Measurements from ENCODE around the gene DDX27. TPM values are rescaled to one million over a fixed set of nuclear protein-coding genes. Genes with fewer than 3 reads are reported as not detected.

DDX27 gene
- total RNA-seq, 1 experiment from 2014 or later = 54.8 TPM

DNA sequence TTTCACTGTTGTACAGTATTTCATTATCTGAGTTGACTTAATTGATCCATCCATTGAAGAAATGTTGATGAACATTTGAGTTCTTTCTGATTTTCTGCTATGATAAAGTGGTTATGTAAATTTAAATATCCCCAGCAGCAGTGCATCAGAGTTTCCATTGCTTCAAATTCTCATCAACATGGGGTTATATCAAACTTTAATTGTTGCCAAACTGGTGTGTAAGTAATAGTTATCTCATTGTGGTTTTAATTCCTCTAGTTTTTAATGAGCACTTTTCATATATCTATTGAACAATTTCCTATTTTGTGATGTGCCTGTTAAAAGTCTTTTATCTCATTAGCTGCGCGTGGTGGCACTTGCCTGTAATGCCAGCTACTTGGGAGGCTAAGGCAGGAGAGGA, 40.6 kb downstream of the DDX27 start (continued):
- TF ChIP-seq CREM (CRISPR knock-in tag; IDR thresholded peaks at IDR 0.05) = no peak
- TF ChIP-seq, protein P1, sequence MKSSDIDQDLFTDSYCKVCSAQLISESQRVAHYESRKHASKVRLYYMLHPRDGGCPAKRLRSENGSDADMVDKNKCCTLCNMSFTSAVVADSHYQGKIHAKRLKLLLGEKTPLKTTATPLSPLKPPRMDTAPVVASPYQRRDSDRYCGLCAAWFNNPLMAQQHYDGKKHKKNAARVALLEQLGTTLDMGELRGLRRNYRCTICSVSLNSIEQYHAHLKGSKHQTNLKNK (CRISPR knock-in tag; IDR thresholded peaks at IDR 0.05) = no peak
- TF ChIP-seq, protein P2, sequence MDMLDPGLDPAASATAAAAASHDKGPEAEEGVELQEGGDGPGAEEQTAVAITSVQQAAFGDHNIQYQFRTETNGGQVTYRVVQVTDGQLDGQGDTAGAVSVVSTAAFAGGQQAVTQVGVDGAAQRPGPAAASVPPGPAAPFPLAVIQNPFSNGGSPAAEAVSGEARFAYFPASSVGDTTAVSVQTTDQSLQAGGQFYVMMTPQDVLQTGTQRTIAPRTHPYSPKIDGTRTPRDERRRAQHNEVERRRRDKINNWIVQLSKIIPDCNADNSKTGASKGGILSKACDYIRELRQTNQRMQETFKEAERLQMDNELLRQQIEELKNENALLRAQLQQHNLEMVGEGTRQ (CRISPR knock-in tag; IDR thresholded peaks at IDR 0.05) = no peak

DNA sequence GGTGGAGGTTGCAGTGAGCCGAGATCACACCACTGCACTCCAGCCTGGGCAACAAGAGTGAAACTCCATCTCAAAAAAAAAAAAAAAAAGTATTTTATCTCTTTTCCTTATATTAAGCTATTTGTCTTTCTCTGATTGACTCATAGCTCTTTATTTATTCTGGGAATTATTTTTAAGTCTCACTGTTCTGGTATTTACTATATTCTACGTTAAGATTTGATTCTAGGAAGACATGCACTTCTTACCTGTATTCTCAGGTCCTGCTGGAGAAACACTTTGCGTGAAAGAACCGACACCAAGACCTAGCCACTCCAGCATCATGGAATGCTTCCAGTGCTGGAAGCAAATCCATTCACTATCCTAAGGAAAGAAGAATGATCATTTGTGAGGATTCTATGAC, 41.0 kb downstream of the DDX27 start:
- peaks cover 78% of the 10 kb centered on the region for H3K36me3 Mint-ChIP-seq
- no peak overlapping the region for H3K27ac Mint-ChIP-seq
- ATAC-seq (no peak), DNase-seq (ENCODE audit: low spot score) (no peak)
- H3K4me3 Mint-ChIP-seq = no peak overlapping the region
- no peak for TF ChIP-seq TEAD4 (CRISPR knock-in tag; IDR thresholded peaks at IDR 0.05)
- TF ChIP-seq ATF1 (CRISPR knock-in tag; IDR thresholded peaks at IDR 0.05) = no peak
- TF ChIP-seq, protein P3, sequence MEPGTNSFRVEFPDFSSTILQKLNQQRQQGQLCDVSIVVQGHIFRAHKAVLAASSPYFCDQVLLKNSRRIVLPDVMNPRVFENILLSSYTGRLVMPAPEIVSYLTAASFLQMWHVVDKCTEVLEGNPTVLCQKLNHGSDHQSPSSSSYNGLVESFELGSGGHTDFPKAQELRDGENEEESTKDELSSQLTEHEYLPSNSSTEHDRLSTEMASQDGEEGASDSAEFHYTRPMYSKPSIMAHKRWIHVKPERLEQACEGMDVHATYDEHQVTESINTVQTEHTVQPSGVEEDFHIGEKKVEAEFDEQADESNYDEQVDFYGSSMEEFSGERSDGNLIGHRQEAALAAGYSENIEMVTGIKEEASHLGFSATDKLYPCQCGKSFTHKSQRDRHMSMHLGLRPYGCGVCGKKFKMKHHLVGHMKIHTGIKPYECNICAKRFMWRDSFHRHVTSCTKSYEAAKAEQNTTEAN (CRISPR knock-in tag; IDR thresholded peaks at IDR 0.05) = no peak
- no peaks in the 10 kb centered on the region for H3K4me1 Mint-ChIP-seq
- ChIA-PET POLR2A (interaction anchor here (0.7 kb wide), 1 partner anchor 14 kb away, joined by 4 read pairs; no protein-coding TSS in a partner anchor), CTCF (interaction anchor here (1.3 kb wide), 1 partner anchor 14 kb away, joined by 3 read pairs; no protein-coding TSS in a partner anchor)
- H3K9me3 Mint-ChIP-seq = peaks cover 4% of the 10 kb centered on the region
- no peaks in the 10 kb centered on the region for H3K27me3 Mint-ChIP-seq (ENCODE audit: low read depth)

DNA sequence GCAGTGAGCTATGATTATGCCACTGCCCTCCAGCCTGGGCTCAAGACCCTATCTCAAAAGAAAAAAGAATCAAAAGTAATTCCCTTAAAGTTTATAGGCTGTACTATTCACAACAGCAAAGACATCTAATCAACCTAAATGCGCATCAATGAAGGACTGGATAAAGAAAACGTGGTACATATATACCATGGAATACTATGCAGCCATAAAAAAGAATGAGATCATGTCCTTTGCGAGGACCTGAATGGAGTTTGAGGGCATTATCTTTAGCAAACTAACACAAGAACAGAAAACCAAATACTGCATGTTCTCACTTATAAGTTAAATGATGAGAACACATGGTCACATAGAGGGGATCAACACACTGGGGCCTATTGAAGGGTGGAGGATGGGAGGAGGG, 42.0 kb downstream of the DDX27 start:
- CTCF ChIA-PET = no interaction called here
- TF ChIP-seq CREB1 (CRISPR knock-in tag; IDR thresholded peaks at IDR 0.05) = no peak
- TF ChIP-seq, protein P4, sequence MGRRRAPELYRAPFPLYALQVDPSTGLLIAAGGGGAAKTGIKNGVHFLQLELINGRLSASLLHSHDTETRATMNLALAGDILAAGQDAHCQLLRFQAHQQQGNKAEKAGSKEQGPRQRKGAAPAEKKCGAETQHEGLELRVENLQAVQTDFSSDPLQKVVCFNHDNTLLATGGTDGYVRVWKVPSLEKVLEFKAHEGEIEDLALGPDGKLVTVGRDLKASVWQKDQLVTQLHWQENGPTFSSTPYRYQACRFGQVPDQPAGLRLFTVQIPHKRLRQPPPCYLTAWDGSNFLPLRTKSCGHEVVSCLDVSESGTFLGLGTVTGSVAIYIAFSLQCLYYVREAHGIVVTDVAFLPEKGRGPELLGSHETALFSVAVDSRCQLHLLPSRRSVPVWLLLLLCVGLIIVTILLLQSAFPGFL (CRISPR knock-in tag; IDR thresholded peaks at IDR 0.05; ENCODE audit: borderline replicate concordance) = no peak
- TF ChIP-seq MXD4 (CRISPR knock-in tag; IDR thresholded peaks at IDR 0.05; ENCODE audit: borderline replicate concordance) = no peak
- TF ChIP-seq EMX1 (CRISPR knock-in tag; IDR thresholded peaks at IDR 0.05) = no peak
- TF ChIP-seq, protein P1 (CRISPR knock-in tag; IDR thresholded peaks at IDR 0.05) = no peak
- TF ChIP-seq, protein P5, sequence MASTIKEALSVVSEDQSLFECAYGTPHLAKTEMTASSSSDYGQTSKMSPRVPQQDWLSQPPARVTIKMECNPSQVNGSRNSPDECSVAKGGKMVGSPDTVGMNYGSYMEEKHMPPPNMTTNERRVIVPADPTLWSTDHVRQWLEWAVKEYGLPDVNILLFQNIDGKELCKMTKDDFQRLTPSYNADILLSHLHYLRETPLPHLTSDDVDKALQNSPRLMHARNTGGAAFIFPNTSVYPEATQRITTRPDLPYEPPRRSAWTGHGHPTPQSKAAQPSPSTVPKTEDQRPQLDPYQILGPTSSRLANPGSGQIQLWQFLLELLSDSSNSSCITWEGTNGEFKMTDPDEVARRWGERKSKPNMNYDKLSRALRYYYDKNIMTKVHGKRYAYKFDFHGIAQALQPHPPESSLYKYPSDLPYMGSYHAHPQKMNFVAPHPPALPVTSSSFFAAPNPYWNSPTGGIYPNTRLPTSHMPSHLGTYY (CRISPR knock-in tag; IDR thresholded peaks at IDR 0.05) = no peak
- TF ChIP-seq, protein P6, sequence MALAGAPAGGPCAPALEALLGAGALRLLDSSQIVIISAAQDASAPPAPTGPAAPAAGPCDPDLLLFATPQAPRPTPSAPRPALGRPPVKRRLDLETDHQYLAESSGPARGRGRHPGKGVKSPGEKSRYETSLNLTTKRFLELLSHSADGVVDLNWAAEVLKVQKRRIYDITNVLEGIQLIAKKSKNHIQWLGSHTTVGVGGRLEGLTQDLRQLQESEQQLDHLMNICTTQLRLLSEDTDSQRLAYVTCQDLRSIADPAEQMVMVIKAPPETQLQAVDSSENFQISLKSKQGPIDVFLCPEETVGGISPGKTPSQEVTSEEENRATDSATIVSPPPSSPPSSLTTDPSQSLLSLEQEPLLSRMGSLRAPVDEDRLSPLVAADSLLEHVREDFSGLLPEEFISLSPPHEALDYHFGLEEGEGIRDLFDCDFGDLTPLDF (CRISPR knock-in tag; IDR thresholded peaks at IDR 0.05) = no peak
- no peak for TF ChIP-seq PRRX2 (CRISPR knock-in tag; IDR thresholded peaks at IDR 0.05)
- TF ChIP-seq, protein P7, sequence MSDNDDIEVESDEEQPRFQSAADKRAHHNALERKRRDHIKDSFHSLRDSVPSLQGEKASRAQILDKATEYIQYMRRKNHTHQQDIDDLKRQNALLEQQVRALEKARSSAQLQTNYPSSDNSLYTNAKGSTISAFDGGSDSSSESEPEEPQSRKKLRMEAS (CRISPR knock-in tag; IDR thresholded peaks at IDR 0.05) = no peak
- TF ChIP-seq RELA (CRISPR knock-in tag; IDR thresholded peaks at IDR 0.05; ENCODE audit: borderline replicate concordance) = no peak
- TF ChIP-seq ZNF121 (CRISPR knock-in tag; IDR thresholded peaks at IDR 0.05) = no peak
- TF ChIP-seq, protein P8, sequence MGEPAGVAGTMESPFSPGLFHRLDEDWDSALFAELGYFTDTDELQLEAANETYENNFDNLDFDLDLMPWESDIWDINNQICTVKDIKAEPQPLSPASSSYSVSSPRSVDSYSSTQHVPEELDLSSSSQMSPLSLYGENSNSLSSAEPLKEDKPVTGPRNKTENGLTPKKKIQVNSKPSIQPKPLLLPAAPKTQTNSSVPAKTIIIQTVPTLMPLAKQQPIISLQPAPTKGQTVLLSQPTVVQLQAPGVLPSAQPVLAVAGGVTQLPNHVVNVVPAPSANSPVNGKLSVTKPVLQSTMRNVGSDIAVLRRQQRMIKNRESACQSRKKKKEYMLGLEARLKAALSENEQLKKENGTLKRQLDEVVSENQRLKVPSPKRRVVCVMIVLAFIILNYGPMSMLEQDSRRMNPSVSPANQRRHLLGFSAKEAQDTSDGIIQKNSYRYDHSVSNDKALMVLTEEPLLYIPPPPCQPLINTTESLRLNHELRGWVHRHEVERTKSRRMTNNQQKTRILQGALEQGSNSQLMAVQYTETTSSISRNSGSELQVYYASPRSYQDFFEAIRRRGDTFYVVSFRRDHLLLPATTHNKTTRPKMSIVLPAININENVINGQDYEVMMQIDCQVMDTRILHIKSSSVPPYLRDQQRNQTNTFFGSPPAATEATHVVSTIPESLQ (CRISPR knock-in tag; IDR thresholded peaks at IDR 0.05) = no peak
- TF ChIP-seq JUN (CRISPR knock-in tag; IDR thresholded peaks at IDR 0.05) = no peak
- TF ChIP-seq, protein P9, sequence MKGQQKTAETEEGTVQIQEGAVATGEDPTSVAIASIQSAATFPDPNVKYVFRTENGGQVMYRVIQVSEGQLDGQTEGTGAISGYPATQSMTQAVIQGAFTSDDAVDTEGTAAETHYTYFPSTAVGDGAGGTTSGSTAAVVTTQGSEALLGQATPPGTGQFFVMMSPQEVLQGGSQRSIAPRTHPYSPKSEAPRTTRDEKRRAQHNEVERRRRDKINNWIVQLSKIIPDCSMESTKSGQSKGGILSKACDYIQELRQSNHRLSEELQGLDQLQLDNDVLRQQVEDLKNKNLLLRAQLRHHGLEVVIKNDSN (CRISPR knock-in tag; IDR thresholded peaks at IDR 0.05) = no peak
- no peak for TF ChIP-seq HMGA2 (CRISPR knock-in tag; IDR thresholded peaks at IDR 0.05)
- no peak for TF ChIP-seq ELF4 (CRISPR knock-in tag; IDR thresholded peaks at IDR 0.05; ENCODE audit: low read depth)
- Mint-ChIP-seq H3K27ac (no peak overlapping the region), H3K4me3 (no peak overlapping the region), H3K4me1 (no peaks in the 10 kb centered on the region), H3K9me3 (peaks cover 4% of the 10 kb centered on the region), H3K27me3 (ENCODE audit: low read depth) (no peaks in the 10 kb centered on the region), H3K36me3 (peaks cover 73% of the 10 kb centered on the region)
- ATAC-seq (no peak), DNase-seq (ENCODE audit: low spot score) (no peak)
- POLR2A ChIA-PET = no interaction called here
